ENCODE results near the gene EIF4G1.

GRCh38 chr3:184290331-184290730, 24.1 kb upstream of the EIF4G1 start:
- TF ChIP-seq, protein P1, sequence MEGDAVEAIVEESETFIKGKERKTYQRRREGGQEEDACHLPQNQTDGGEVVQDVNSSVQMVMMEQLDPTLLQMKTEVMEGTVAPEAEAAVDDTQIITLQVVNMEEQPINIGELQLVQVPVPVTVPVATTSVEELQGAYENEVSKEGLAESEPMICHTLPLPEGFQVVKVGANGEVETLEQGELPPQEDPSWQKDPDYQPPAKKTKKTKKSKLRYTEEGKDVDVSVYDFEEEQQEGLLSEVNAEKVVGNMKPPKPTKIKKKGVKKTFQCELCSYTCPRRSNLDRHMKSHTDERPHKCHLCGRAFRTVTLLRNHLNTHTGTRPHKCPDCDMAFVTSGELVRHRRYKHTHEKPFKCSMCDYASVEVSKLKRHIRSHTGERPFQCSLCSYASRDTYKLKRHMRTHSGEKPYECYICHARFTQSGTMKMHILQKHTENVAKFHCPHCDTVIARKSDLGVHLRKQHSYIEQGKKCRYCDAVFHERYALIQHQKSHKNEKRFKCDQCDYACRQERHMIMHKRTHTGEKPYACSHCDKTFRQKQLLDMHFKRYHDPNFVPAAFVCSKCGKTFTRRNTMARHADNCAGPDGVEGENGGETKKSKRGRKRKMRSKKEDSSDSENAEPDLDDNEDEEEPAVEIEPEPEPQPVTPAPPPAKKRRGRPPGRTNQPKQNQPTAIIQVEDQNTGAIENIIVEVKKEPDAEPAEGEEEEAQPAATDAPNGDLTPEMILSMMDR (IDR thresholded peaks at IDR 0.05) = no peak
- TF ChIP-seq POLR2AphosphoS5 (IDR thresholded peaks at IDR 0.05; ENCODE audit: low read depth, low read length) (no peak), REST (IDR thresholded peaks at IDR 0.05; ENCODE audit: insufficient read depth in 1 of 2, low read depth in 2 of 2, low read length in 1 of 2) (no peak)
